HG02588 (cell line): ENCODE results near the gene DDR1.
"Not testable (repeated sequence)": the region's sequence is repeated elsewhere in the genome, so short reads cannot be mapped to it uniquely, and the experiment has no call there.

Experiments
- ATAC-seq: cut with Tn5 transposase; IDR thresholded peaks from one replicate; pipeline ENCODE4 v1.9.1; 2021; ENCODE audit warnings: mild to moderate bottlenecking, moderate library complexity; ENCODE audit not compliant: unreplicated experiment

Gene DDR1

DNA sequence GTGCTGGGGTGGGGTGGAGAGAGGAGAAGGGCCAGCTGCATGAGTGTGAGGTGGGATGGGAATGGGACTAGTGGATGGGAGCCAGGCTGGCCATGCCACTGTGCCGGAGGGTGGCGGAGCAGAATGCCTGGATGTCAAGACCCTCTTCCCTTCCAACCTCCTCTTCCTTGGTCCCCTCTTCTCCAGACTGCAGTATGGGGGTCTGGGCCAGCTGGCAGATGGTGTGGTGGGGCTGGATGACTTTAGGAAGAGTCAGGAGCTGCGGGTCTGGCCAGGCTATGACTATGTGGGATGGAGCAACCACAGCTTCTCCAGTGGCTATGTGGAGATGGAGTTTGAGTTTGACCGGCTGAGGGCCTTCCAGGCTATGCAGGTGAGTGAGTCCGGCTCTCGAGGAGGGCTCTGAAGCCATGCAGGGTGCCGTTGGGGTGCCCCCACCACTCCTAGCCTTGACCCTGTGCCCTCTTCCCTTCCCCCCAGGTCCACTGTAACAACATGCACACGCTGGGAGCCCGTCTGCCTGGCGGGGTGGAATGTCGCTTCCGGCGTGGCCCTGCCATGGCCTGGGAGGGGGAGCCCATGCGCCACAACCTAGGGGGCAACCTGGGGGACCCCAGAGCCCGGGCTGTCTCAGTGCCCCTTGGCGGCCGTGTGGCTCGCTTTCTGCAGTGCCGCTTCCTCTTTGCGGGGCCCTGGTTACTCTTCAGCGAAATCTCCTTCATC lies 7.7 kb downstream of the DDR1 start:
- no peak for ATAC-seq

DNA sequence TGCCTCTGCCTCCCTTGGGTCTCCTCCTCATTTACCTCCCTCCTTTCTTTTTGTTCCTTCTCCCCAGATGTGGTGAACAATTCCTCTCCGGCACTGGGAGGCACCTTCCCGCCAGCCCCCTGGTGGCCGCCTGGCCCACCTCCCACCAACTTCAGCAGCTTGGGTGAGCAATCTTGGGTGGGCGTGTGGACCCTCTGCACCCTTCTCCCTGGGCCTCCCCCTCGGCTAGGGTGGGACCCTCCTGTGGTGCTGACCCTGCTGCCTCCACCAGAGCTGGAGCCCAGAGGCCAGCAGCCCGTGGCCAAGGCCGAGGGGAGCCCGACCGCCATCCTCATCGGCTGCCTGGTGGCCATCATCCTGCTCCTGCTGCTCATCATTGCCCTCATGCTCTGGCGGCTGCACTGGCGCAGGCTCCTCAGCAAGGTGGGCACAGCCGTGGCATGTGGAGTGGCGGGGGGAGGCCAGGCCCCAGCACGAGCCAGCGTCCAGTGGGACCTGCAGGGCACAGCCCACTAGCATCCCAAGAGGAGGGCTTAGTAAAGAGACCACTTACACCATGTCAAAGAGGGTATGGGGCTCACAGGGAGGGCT lies 8.8 kb downstream of the DDR1 start:
- ATAC-seq, result no peak

DNA sequence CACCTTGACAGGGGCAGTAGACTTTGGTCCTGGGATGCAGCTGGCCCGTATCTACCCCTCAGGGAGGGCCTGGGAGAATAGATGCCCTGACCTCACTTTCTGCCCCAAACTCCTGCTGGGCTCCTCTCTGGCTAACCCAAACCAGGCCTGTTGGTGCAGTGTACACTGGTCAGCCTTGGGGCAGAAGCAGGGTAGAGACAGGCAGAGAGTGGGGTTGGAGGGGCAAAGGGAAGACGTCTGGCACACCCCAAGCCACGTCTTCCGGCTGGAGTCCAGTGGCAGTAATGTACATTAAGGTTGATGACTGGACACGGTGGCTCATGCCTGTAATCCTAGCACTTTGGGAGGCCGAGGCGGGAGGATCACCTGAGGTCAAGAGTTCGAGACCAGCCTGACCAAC lies 9.3 kb downstream of the DDR1 start:
- ATAC-seq, result no peak

DNA sequence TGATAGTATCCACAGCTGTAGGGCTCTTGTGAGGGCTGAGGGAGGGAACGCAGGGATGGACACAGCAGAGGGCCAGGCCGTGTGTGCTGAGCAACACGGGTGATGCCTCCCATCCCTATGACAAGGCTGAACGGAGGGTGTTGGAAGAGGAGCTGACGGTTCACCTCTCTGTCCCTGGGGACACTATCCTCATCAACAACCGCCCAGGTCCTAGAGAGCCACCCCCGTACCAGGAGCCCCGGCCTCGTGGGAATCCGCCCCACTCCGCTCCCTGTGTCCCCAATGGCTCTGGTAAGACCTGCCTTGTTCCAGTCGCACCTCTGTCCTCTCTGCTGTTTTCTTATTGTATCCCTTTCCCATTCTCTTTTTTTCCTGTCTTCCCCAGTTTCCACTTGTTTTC lies 10.1 kb downstream of the DDR1 start:
- no peak for ATAC-seq

DNA sequence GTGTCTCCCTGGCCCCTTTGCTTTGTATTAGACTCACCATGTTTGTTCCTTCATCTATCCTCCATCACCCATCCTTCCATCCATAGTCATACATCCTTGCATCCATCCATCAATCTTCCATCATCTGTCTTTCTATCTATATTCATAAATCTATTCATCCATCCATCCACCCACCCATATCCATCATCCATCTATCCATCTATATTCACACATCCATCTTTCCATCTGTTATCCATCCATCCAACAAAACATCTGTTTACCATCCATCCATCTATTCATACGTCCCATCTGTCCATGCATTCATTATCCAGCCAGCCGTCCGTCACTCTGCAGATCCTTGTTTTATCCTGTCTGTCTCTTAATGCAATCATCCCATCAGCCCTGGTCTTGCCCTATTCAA lies 10.6 kb downstream of the DDR1 start:
- no peak for ATAC-seq

DNA sequence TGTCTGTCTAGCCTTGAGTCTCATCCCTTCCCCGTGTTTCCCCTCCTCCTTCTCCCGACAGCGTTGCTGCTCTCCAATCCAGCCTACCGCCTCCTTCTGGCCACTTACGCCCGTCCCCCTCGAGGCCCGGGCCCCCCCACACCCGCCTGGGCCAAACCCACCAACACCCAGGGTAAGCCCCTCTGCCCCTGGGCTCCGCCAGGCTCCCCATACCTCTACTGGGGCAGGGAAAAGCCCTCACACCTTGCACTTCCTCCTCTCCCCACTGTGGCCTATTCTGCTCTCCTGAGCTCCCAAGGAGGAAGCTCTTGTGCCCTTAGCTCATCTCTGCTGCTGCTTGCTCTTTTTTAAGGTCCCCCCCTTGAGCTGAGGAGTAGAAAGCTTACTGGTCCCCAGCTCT lies 11.0 kb downstream of the DDR1 start:
- no peak for ATAC-seq

DNA sequence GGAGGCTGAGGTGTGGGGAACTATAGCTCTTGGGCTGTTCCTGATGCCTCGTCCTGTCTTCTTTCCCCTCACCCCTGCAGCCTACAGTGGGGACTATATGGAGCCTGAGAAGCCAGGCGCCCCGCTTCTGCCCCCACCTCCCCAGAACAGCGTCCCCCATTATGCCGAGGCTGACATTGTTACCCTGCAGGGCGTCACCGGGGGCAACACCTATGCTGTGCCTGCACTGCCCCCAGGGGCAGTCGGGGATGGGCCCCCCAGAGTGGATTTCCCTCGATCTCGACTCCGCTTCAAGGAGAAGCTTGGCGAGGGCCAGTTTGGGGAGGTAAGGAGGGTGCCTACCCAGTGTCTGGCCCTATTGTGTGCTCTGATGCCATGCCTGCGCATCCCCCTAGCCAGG lies 12.2 kb downstream of the DDR1 start:
- ATAC-seq, result no peak

DNA sequence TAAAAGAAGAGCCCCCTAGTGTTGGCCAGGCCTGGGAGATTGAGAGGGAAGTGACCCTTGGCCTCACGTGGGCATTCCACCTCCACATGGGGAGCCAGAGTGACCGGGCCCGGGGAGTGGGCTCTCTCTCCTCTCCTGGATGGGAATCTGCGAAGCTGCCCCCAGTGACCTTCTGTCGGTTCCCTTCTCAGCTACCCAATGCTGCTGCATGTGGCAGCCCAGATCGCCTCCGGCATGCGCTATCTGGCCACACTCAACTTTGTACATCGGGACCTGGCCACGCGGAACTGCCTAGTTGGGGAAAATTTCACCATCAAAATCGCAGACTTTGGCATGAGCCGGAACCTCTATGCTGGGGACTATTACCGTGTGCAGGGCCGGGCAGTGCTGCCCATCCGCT lies 13.6 kb downstream of the DDR1 start:
- ATAC-seq, result no peak

DNA sequence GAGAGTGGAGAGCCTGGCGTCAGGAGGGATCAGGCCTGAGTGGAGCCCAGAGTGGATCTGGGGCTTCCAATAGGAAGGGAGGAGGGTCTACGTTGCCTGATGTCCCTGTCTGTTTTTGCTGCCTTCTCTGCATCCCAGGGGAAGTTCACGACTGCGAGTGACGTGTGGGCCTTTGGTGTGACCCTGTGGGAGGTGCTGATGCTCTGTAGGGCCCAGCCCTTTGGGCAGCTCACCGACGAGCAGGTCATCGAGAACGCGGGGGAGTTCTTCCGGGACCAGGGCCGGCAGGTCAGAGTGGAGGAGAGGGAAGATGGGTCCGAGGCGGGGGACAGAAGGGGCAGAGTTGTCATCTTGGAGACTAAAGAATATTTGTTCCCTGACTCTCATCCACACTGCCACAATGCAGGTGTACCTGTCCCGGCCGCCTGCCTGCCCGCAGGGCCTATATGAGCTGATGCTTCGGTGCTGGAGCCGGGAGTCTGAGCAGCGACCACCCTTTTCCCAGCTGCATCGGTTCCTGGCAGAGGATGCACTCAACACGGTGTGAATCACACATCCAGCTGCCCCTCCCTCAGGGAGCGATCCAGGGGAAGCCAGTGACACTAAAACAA lies 14.5 kb downstream of the DDR1 start:
- no peak for ATAC-seq

DNA sequence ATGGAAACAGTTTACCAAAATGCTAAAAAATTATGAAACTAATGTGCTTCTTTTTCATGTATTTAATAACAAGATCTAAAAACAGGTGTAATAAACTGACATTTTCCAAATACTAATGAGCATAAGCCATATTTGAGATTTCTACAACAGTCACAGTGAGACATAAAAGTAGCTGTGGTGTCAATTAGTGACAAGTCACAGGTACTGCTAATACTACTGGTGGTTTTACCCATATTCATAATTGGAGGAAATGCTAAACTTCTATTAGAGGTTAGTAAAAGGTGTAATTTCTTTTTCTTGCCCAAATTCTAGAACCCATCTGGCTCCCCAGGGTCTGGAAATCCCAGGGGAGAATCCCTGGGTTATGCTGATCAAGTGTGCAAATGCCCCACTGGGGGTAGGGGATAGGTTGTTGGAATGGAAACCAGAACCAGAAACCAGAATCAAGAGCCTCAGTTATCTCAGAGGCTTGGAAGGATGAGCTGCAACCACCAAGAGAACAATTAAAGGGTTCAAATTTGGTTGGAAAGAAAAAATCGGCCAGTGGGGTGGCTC lies 16.6 kb downstream of the DDR1 start:
- no peak for ATAC-seq

DNA sequence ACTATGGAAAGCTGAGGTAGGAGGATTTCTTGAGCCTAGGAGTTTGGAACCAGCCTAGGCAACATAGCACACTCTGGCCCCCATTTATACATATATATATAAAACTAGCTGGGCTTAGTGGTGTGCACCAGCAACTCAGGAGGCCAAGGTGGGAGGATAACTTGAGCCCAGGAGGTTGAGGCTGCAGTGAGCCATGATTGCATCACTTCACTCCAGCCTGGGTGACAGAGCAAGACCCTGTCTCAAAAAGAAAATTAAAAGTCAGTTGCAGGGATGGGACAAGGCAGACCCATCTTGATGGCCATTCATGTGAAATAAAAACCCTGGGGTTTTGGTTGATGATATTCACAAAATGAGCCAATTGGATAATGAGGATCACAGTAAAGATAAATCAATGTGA lies 17.1 kb downstream of the DDR1 start:
- ATAC-seq, result no peak

DNA sequence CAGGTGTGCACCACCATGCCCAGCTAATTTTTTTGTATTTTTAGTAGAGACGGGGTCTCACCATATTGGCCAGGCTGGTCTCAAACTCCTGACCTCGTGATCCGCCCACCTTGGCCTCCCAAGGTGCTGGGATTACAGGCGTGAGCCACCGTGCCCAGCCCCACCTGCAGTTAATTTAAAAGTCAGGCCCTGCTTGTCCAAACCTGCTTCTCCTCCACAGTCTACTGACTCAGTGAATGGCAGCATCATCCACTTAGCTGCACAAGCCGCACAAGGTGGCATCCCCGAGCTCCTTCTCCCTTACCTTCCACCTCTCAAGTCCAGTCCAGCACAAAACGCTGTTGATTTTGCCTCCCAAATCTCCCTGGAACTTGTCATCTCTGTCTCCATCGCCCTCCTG lies 17.9 kb downstream of the DDR1 start:
- ATAC-seq, result not testable (repeated sequence)

DNA sequence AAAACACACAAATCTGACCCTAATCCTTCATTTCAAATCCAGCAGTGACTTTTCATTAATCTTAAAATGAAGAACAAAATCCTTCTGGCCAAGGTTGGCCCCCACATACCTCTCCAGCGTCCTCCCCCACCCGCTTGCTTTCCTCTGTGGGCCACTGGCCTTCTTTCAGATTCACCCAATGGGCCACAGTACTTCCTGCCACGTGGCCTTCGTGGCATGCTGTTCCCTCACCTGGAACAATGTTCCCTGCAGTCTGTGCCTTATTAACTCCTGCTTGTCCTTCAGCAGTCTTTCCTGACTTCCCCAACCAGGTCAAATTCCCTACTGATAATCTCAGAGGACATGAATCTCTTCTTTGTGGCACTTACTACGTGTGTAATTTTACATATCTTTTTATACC lies 18.4 kb downstream of the DDR1 start:
- ATAC-seq, result no peak

DNA sequence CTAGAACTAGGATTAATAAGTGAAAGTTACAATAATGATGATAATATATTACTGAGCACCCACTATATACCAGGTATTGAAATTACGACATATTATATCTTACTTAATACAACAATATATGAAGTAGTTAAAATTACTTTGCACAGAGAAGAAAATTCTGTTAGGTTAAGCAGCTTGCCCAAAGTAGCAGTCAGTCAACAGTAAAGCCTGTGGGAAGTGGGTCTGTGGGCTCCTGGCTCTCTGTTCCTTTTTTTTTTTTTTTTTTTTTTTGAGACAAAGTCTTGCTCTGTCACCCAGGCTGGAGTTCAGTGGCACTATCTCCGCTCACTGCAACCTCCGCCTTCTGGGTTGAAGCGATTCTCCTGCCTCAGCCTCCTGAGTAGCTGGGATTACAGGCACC lies 18.9 kb downstream of the DDR1 start:
- ATAC-seq, result no peak

DNA sequence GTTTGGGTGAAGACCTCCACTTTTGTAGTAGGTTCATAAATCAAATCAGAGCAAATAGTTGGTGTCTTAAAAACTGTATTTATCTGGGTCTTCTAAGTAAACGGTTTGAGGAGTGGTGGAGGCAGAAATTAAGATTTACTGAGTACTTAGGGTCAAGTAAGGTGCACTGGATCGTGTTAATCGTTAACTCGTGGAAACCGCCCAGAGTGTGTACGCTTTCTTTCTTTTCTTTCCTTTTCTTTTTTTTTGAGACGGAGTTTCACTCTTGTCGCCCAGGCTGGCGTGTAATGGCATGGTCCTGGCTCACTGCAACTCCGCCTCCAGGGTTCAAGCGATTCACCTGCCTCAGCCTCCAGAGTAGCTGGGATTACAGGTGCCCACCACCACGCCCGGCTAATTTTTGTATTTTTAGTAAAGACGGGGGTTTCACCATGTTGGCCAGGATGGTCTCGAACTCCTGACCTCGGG lies 23.0 kb downstream of the DDR1 start:
- ATAC-seq, result not testable (repeated sequence)

DNA sequence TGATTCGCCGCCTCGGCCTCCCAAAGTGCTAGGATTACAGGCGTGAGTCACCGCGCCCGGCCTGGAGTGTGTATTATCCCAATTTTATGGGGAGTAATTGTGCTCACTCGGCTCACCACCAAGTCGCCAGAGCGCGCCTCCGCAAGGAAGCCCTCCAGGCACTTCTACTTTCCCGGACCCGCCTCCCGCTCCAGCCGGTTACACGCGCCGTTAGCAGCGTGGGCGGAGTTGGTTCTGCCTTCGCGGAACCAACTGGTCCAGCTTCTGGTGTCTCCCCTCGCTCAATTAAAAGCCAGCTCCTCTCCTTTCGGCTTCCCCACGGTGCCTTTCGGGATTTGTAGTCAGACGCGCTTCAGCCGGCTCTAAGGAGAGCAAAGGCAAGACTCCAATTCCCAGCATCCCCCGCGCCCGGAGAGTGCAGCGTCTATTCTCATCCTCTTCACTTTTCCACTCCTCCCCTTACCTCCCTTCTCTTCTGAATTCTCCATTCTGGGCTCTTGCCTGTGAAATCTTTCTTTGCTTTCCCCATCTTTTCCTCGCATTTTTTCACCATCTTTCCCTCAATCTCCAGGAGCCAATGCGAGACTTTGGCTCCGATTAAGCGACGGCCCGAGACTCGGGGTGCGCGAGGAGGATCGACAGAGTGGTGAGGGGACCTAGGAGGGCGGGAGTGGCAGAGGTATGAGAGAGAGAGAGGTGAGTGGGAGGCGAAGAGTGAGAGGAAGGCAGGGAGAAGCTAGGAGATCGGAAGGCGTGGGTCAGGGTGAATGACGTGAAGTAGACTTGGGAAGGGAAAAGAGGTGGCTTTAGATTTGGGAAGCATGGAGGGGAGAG lies 23.7 kb downstream of the DDR1 start, which contains the start of gene GTF2H4:
GTF2H4 (plus strand) TSS at position 450 of the 834 bp plus-strand sequence.
- peak; percentile 94 for ATAC-seq

DNA sequence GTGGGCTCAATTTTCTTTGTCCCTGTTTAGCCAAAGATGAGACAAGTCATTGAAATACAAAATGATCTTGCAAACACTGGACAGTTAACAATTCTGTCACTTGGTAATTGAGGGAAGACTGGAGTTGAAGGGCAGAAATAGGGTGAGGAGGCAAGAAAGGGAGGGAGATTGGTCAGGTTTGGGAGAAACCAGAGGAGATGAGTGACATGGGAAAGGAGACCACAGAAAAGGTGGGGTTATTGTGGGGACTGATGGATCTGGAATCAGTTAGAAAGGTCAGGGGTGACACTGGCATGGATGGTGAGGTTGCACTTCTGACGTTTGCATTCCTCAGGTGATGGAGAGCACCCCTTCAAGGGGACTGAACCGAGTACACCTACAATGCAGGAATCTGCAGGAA lies 24.4 kb downstream of the DDR1 start:
- ATAC-seq, result no peak

DNA sequence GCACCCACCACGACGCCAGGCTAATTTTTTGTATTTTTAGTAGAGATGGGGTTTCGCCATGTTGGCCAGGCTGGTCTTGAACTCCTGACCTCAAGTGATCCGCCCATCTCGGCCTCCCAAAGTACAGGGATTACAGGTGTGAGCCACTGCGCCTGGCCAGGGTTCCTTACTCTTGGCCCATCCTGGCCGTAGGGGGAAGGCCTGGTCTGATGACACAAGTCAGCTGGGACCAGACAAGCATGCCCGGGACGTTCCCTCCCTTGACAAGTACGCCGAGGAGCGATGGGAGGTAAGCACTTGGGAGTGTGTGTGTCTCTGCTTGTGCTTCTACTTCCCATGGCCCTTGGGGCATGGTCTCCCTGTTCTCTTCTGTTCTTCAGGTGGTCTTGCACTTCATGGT lies 26.2 kb downstream of the DDR1 start:
- ATAC-seq, result not testable (repeated sequence)

DNA sequence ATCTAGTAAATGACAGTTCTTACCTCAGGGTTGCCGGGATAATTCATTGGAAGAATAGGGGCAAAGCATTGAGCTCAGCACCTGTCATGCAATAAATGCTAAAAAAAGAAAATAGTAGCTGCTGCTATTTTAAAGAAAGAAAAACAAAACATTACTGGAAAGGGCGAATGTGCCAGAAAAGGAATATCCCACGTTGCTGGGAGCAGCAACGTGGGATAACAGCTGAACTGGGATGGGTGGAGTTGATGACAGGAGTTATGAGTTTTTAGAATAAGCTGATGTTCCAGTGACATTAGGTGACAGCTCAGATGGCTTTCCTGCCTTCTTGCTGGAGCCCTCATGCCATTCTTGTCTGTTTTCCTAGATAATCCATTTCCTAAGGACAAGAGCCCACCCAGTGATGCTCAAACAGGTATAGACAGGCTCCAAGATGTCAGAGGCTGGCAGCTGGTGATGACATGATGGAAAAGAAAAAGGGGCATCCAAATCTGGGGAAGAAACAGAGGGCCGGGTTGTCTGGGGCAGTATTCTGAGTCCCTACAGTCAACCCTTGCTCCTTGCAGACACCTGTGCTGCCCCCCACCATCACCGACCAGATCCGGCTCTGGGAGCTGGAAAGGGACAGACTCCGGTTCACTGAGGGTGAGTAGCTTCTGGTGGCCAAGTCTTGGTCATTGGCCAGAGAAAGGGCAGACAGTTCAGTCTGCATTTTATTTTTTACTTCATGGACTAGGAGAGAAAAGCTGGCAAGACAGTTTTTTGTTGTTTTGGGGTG lies 28.6 kb downstream of the DDR1 start:
- ATAC-seq, result no peak

DNA sequence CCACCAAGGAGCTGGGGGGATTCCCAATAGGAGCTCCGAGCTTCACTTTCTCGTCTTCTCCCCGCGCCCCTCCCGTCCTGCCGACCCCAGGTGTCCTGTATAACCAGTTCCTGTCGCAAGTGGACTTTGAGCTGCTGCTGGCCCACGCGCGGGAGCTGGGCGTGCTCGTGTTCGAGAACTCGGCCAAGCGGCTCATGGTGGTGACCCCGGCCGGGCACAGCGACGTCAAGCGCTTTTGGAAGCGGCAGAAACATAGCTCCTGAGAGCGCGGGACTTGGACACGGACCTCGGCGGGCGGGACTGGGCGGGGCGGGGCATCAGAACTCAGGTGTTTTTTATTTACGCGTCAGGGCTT lies 29.4 kb downstream of the DDR1 start:
- peak; percentile 17 for ATAC-seq
